SKM-1 (cell line): ENCODE data around the gene ZNHIT3.
"Not testable (repeated sequence)": the region's sequence is repeated elsewhere in the genome, so short reads cannot be mapped to it uniquely, and the experiment has no call there.

Experiments used
- DNase-seq: peaks from one replicate; lab custom pipeline; 2025; ENCODE audit not compliant: unreplicated experiment; lab: John Stamatoyannopoulos, UW

ZNHIT3 gene

GRCh38 chr17:36486204-36487194 is at the start of gene ZNHIT3:
Gene ZNHIT3 (plus strand): TSS chr17:36486681. CDS start chr17:36486700, 19 bp downstream.
- DNase-seq: peak; percentile 88

- not testable (repeated sequence) for DNase-seq
These were observed 44.7 kb upstream of the ZNHIT3 start for GRCh38 chr17:36441792-36442191.

GRCh38 chr17:36443777-36444176 is 42.7 kb upstream of the ZNHIT3 start:
- no peak for DNase-seq

GRCh38 chr17:36449997-36450396 is 36.5 kb upstream of the ZNHIT3 start:
- DNase-seq: not testable (repeated sequence)

- DNase-seq: not testable (repeated sequence)
These were observed 33.6 kb upstream of the ZNHIT3 start for GRCh38 chr17:36452888-36453287.

- not testable (repeated sequence) for DNase-seq
These were observed 28.8 kb upstream of the ZNHIT3 start for GRCh38 chr17:36457701-36458100.

- DNase-seq: no peak
These were observed 27.4 kb upstream of the ZNHIT3 start for GRCh38 chr17:36459045-36459444.

- no peak for DNase-seq
These were observed 26.9 kb upstream of the ZNHIT3 start for GRCh38 chr17:36459601-36460000.

GRCh38 chr17:36460265-36460937 is 26.1 kb upstream of the ZNHIT3 start:
- no peak for DNase-seq

- DNase-seq: no peak
These were observed 25.0 kb upstream of the ZNHIT3 start for GRCh38 chr17:36461330-36462110.

GRCh38 chr17:36463916-36464764 is 22.3 kb upstream of the ZNHIT3 start:
- no peak for DNase-seq

GRCh38 chr17:36464765-36465088 is 21.8 kb upstream of the ZNHIT3 start:
- DNase-seq: no peak

- DNase-seq: no peak
These were observed 17.4 kb upstream of the ZNHIT3 start for GRCh38 chr17:36468903-36469635.

GRCh38 chr17:36469733-36470132 is 16.7 kb upstream of the ZNHIT3 start:
- DNase-seq: no peak

- no peak for DNase-seq
These were observed 16.0 kb upstream of the ZNHIT3 start for GRCh38 chr17:36470499-36470898.

GRCh38 chr17:36474571-36474970 is 11.9 kb upstream of the ZNHIT3 start:
- no peak for DNase-seq

GRCh38 chr17:36475346-36475970 is 11.0 kb upstream of the ZNHIT3 start:
- no peak for DNase-seq

GRCh38 chr17:36481829-36482228 is 4.7 kb upstream of the ZNHIT3 start:
- no peak for DNase-seq
